Measurements from ENCODE around the gene FMOD.

GRCh38 chr1:203301331-203301668 is 49.6 kb downstream of the FMOD start:
- TF ChIP-seq CTCF (conservative IDR thresholded peaks at IDR 0.05; ENCODE audit: low read depth, low read length) (no peak), EZH2phosphoT487 (IDR thresholded peaks at IDR 0.05; ENCODE audit: borderline replicate concordance, low read length) (no peak)
